Measurements from ENCODE around the gene MYRF. TPM values are rescaled to one million over a fixed set of nuclear protein-coding genes. Genes with fewer than 3 reads are reported as not detected.

MYRF gene
- total RNA-seq, 1 donor from 2014 or later = 62.1 TPM

- no peak overlapping the region for H3K27ac Mint-ChIP-seq
- peaks cover 12% of the 10 kb centered on the region for H3K4me1 Mint-ChIP-seq (ENCODE audit: unreplicated experiment)
- no peak for TF ChIP-seq CTCF (conservative IDR thresholded peaks at IDR 0.05)
- DNase-seq (ENCODE audit: extremely low spot score, unreplicated experiment) = no peak
- no peak overlapping the region for H3K4me3 Mint-ChIP-seq
- H3K36me3 Mint-ChIP-seq = peaks cover 29% of the 10 kb centered on the region
- H3K9me3 Mint-ChIP-seq = peaks cover 11% of the 10 kb centered on the region
- H3K27me3 Mint-ChIP-seq = no peaks in the 10 kb centered on the region
Observed at GRCh38 chr11:61812736-61813411, 60.4 kb downstream of the MYRF start.

GRCh38 chr11:61814247-61814957, 62.0 kb downstream of the MYRF start:
- no peaks in the 10 kb centered on the region for H3K27me3 Mint-ChIP-seq
- peaks cover 24% of the 10 kb centered on the region for H3K36me3 Mint-ChIP-seq
- peaks cover 18% of the 10 kb centered on the region for H3K4me1 Mint-ChIP-seq (ENCODE audit: unreplicated experiment)
- H3K27ac Mint-ChIP-seq = peak overlapping the region; percentile 98
- no peak for DNase-seq (ENCODE audit: extremely low spot score, unreplicated experiment)
- no peak for TF ChIP-seq CTCF (conservative IDR thresholded peaks at IDR 0.05)
- peaks cover 11% of the 10 kb centered on the region for H3K9me3 Mint-ChIP-seq
- peak overlapping the region; percentile 97 for H3K4me3 Mint-ChIP-seq

GRCh38 chr11:61814958-61815789, 62.7 kb downstream of the MYRF start:
- Mint-ChIP-seq H3K27ac (peak overlapping the region; percentile 98), H3K4me3 (peak overlapping the region; percentile 97), H3K9me3 (peaks cover 11% of the 10 kb centered on the region), H3K36me3 (peaks cover 18% of the 10 kb centered on the region), H3K4me1 (ENCODE audit: unreplicated experiment) (peaks cover 18% of the 10 kb centered on the region), H3K27me3 (no peaks in the 10 kb centered on the region)
- peak; percentile 93 for DNase-seq (ENCODE audit: extremely low spot score, unreplicated experiment)
- no peak for TF ChIP-seq CTCF (conservative IDR thresholded peaks at IDR 0.05)

GRCh38 chr11:61815790-61816735, 63.6 kb downstream of the MYRF start:
- DNase-seq (ENCODE audit: extremely low spot score, unreplicated experiment) = peak; percentile 77
- TF ChIP-seq CTCF (conservative IDR thresholded peaks at IDR 0.05) = no peak
- Mint-ChIP-seq H3K9me3 (peaks cover 11% of the 10 kb centered on the region), H3K4me1 (ENCODE audit: unreplicated experiment) (peaks cover 18% of the 10 kb centered on the region), H3K36me3 (peaks cover 18% of the 10 kb centered on the region), H3K27me3 (no peaks in the 10 kb centered on the region), H3K4me3 (peak overlapping the region; percentile 97), H3K27ac (peak overlapping the region; percentile 98)

Data from type B pancreatic cell (in vitro differentiated cells).